Measurements from ENCODE around the gene COPS7A.

The COPS7A gene

GRCh38 chr12:6765634-6766581, 42.1 kb downstream of the COPS7A start, which contains the start of gene PTMS:
PTMS (plus strand) TSS chr12:6766363; CDS start chr12:6766706, 343 bp downstream.
- DNase-seq (ENCODE audit: low spot score), result peak; percentile 80
- no peak for TF ChIP-seq CTCF (IDR thresholded peaks at IDR 0.05; ENCODE audit: extremely low read depth, missing control alignments)

DNA sequence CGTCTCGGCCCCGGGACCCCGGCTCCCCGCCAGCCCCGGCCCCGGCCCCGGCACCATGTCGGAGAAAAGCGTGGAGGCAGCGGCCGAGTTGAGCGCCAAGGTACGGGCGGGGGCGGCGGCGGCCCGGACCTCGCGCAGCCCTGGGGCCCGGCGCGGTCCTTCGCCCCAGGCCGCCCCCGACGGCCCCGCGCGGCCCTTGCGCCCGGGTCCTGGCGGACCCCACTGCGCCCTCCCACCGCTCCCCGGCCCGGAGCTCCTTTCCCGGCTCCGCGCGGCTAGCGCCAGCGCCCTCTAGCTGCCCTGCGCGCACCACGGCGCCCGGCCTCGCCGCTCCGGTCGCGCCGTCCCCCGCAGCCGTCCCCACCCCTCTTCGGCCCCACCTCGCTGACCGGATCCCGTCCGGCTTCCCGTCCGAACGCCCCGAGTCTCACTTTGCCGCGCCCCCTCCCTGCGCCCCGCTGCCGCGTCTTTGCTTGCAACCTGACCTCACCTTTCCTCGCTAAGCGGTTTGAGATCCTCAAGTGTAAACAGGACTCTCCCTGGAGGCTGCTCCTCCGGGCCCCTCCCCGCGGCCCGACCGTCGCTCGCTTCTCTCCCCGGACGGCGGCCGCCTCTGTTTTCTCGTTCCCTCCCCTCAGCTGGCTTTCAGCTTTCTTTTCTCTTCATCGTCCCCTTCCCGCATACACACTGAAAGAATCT, 43.0 kb downstream of the COPS7A start:
- DNase-seq (ENCODE audit: low spot score), result peak; percentile 89

GRCh38 chr12:6767353-6768319, 43.8 kb downstream of the COPS7A start:
- no peak for DNase-seq (ENCODE audit: low spot score)
- TF ChIP-seq CTCF (IDR thresholded peaks at IDR 0.05; ENCODE audit: extremely low read depth, missing control alignments), result no peak

More for the DNA sequence above, 43.0 kb downstream of the COPS7A start:
- peak; percentile 97 for TF ChIP-seq CTCF (IDR thresholded peaks at IDR 0.05; ENCODE audit: extremely low read depth, missing control alignments)

GRCh38 chr12:6768437-6768914, 44.6 kb downstream of the COPS7A start:
- TF ChIP-seq CTCF (IDR thresholded peaks at IDR 0.05; ENCODE audit: extremely low read depth, missing control alignments), result no peak
- DNase-seq (ENCODE audit: low spot score), result no peak

- TF ChIP-seq CTCF (IDR thresholded peaks at IDR 0.05; ENCODE audit: extremely low read depth, missing control alignments), result no peak
- no peak for DNase-seq (ENCODE audit: low spot score)
Observed at GRCh38 chr12:6768990-6769389, 45.1 kb downstream of the COPS7A start.

DNA sequence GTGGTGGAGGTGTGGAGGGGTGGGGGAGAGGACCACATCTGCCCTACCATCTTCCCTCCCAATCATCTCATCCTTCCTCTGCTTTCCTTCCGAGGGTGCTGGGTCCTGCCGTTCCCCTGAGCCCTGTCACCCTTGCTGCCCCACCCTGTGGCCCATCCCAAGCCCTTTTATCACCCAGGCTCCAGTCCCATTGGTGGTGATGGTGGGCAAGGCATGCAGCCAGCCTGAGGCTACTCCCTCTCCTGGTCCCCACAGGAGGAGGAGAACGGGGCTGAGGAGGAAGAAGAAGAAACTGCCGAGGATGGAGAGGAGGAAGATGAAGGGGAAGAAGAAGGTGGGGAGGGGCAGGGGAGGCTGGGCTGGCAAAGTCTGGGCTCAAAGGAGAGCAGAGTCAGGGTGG, 45.8 kb downstream of the COPS7A start:
- no peak for DNase-seq (ENCODE audit: low spot score)
- TF ChIP-seq CTCF (IDR thresholded peaks at IDR 0.05; ENCODE audit: extremely low read depth, missing control alignments), result no peak

All from GM20000 (cell line).